ENCODE results near the gene WDR46. TPM values are rescaled to one million over a fixed set of nuclear protein-coding genes. Genes with fewer than 3 reads are reported as not detected.

The WDR46 gene
- polyA plus RNA-seq, 1 experiment: 43.3 TPM

DNA sequence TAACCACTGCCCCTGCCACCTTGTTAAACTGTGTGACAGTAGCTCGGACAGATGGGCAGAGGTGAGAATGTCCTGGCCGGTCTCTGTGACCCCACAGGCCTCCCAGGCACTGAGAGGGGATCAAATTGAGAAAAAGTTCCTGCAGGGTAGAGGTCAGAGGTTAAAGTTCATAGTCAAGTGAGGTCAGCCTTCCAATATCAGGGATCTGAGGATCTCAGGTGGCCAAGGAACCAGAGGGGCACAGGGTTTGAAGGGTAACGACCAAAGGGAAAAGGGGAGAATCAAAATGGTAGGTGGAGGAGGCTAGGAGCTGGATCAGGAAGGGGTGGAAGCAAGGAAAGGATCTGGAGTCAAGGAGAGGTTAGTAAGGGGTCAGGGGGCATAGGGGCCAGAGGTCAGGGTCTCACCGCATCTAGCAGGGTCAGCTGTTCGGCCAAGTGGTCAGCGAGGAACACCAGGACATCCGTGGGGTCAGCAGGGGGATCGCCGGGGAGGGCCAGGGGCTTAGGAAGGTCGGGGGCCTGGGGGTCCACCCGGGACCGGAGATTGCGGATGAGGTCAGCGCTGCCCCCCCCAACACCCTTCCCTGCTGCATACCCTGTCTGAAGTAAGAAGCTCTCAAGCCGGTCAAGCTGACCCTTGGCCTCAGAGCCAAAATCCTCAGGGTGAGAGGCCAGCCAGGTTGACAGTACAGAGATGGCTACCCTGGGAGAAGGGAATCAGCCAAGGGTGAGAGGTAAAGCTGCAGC lies 6.8 kb upstream of the WDR46 start:
- TF ChIP-seq CTCF (IDR thresholded peaks at IDR 0.05; ENCODE audit: low read depth, low read length): no peak
- POLR2A ChIA-PET: no interaction called here
- no peaks in the 10 kb centered on the region; the same call in 1 of the 2 replicates for H3K9me3 ChIP-seq (ENCODE audit: control insufficient read depth, insufficient read depth, low read length)
- CTCF ChIA-PET: no interaction called here
- H3K4me3 ChIP-seq (ENCODE audit: low read depth, low read length): no peak overlapping the region
- no peak overlapping the region for H3K27ac ChIP-seq (ENCODE audit: low read depth, low read length)
- DNase-seq (ENCODE audit: low read depth, low spot score): no peak
- no peaks in the 10 kb centered on the region for H3K27me3 ChIP-seq (ENCODE audit: control insufficient read depth, insufficient read depth, low read length)

DNA sequence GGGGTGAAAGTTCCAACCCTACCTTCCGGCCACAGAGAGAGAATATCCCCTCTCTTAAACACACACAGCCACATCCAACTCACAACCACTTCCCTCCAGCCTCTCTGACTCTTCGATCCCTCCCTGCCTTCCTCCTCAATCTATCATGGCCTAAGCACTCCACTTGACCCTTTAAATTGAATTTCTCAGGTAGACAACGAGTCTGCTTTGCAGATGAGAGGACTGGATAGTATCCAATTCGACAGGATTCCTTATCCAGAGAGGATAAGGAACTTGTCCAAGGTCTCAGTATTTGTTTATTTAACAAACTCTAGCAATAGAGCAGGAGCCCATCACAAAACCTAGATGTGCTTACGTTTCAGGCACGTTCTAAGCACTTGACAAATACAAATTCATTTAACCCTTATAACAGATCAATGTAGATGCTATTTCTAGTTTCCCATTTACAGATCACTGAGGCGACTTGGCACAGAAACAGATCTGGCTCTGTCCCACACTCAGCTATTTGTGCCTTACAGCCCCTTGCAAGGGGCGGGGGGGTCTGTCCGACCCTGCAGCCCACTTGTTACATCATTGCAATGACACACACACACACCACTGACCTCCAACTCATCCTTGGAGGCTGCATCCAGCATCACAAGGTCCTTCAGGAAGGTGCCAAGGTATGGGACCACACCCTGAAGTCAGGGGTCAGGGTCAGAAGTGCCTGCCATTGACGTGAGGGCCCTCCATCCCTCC lies 5.2 kb upstream of the WDR46 start:
- no peaks in the 10 kb centered on the region for H3K27me3 ChIP-seq (ENCODE audit: control insufficient read depth, insufficient read depth, low read length)
- no peak for TF ChIP-seq CTCF (IDR thresholded peaks at IDR 0.05; ENCODE audit: low read depth, low read length)
- no peaks in the 10 kb centered on the region; the same call in 1 of the 2 replicates for H3K9me3 ChIP-seq (ENCODE audit: control insufficient read depth, insufficient read depth, low read length)
- H3K4me3 ChIP-seq (ENCODE audit: low read depth, low read length): no peak overlapping the region
- ChIA-PET POLR2A (no interaction called here), CTCF (no interaction called here)
- no peak for DNase-seq (ENCODE audit: low read depth, low spot score)
- no peak overlapping the region for H3K27ac ChIP-seq (ENCODE audit: low read depth, low read length)

DNA sequence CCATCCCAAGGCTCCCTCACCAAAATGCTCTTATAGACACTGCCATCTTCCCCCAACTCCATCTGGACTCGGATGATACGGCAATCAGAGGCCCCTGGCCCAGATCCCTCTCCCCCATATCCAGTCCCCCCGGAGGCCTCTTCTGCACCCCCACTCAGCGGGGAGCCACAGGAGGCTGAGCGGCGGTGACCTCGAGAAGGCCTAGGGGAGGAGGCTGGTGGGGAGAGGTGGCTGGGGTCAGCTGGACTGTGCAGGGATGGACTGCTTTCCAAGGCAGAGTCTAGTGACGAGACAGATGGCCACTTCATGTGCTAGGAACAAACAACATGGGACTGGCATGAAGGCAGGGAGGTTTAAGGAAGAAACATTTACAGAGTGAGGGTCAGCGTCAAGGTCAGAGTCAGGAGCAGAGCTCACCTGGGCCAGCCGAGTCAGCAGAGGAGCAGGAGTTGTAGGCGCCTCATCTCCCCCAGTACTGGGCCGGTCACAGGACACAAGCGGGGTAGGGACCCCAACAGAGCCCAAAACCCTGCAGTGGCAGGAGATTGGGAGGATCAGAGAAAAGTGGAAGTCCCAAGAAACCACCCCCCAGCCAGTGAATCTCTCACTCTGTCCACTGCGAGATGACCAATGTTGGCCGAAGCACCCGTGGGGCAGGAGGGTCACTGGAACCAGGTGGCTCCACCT lies 4.1 kb upstream of the WDR46 start:
- DNase-seq (ENCODE audit: low read depth, low spot score): no peak
- Histone ChIP-seq H3K27me3 (ENCODE audit: control insufficient read depth, insufficient read depth, low read length) (no peaks in the 10 kb centered on the region), H3K9me3 (ENCODE audit: control insufficient read depth, insufficient read depth, low read length) (no peaks in the 10 kb centered on the region), H3K4me3 (ENCODE audit: low read depth, low read length) (no peak overlapping the region), H3K27ac (ENCODE audit: low read depth, low read length) (no peak overlapping the region)
- ChIA-PET CTCF (no interaction called here), POLR2A (no interaction called here)
- no peak for TF ChIP-seq CTCF (IDR thresholded peaks at IDR 0.05; ENCODE audit: low read depth, low read length)

DNA sequence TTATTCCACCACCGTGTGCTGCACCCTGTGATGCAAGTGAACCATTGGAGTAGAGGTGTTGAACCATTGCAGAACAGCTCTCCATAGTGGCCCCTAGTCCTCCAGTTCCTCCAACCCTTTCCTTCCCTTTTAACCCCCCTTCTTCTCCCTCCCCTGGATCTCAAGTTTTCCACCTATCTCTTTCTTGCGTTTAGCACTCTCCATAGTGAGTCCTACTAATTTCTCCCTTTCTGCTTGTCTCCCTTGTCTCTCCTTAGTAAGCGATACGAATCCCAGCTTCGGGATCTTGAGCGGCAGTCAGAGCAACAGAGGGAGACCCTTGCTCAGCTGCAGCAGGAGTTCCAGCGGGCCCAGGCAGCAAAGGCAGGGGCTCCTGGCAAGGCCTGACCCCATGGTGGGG lies 1.4 kb upstream of the WDR46 start:
- TF ChIP-seq CTCF (IDR thresholded peaks at IDR 0.05; ENCODE audit: low read depth, low read length): no peak
- no peaks in the 10 kb centered on the region for H3K27me3 ChIP-seq (ENCODE audit: control insufficient read depth, insufficient read depth, low read length)
- H3K27ac ChIP-seq (ENCODE audit: low read depth, low read length): no peak overlapping the region
- no peak for DNase-seq (ENCODE audit: low read depth, low spot score)
- CTCF ChIA-PET: interaction anchor here (0.6 to 2.6 kb wide), 4 partner anchors 9 to 100 kb away, joined by 3 to 11 read pairs (median 6); partner anchors contain the start of gene RGL2
- no peaks in the 10 kb centered on the region for H3K9me3 ChIP-seq (ENCODE audit: control insufficient read depth, insufficient read depth, low read length)
- H3K4me3 ChIP-seq (ENCODE audit: low read depth, low read length): peak overlapping the region; percentile 89
- POLR2A ChIA-PET: interaction anchor here (1.0 kb wide), 1 partner anchor 9 kb away, joined by 3 read pairs; no protein-coding TSS in a partner anchor

Measured in AG04450 (cell line).